ENCODE results near the gene EDC3. TPM values are rescaled to one million over a fixed set of nuclear protein-coding genes. Genes with fewer than 3 reads are reported as not detected.
"Not testable (repeated sequence)": the region's sequence is repeated elsewhere in the genome, so short reads cannot be mapped to it uniquely, and the experiment has no call there.

The EDC3 gene
- total RNA-seq, 1 experiment from 2014 or later, result 62.6 TPM

DNA sequence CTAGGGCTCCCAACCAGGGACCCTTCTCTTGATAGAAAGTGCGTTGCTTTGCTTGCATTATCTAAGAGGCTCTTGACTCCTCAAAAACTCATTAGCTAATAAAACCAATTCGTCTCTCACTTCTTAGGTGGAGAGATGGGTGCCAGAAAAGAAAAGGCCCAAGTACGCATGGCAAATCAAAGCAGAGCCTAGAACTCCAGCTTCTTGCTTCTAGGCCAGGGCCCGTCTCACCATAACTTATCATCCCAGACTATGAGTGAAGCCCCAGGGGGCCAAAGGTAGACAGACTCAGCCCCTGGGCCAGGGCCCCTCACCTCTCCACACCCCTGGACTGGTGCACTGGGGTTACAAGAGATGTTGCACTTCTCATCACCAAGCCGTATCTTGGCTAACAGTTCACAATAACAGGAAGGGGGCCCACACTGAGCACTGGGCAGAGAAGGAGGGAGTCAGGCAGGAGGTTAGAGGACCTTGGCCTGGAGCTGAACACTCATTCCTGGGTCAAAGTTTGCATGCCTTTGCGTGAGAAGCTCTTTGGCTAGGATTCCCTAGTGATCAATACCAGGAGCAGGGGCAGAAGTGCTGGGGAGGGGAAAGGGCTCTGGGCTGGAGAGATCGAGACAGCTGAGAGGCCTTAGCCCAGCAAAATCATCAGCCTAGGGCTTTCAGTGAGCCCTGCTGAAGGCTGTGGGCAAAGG lies 34.9 kb upstream of the EDC3 start:
- ChIA-PET CTCF (interaction anchor here (0.6 to 0.9 kb wide), 2 partner anchors 40 to 779 kb away, joined by 3 read pairs; no protein-coding TSS in a partner anchor), POLR2A (ENCODE audit: low non-redundant PET) (no interaction called here)
- Histone ChIP-seq H3K4me1 (ENCODE audit: insufficient read depth, low read length, poor library complexity, severe bottlenecking) (peaks cover 6% of the 10 kb centered on the region), H3K4me3 (ENCODE audit: low read depth, low read length, poor library complexity, severe bottlenecking) (no peak overlapping the region), H3K27ac (ENCODE audit: low read depth, low read length, poor library complexity, severe bottlenecking) (no peak overlapping the region), H3K9me3 (ENCODE audit: low read depth, low read length, poor library complexity, severe bottlenecking) (no peaks in the 10 kb centered on the region), H3K27me3 (replicated peaks; ENCODE audit: insufficient read depth, low read depth, low read length, poor library complexity) (peaks cover 21% of the 10 kb centered on the region), H3K36me3 (ENCODE audit: insufficient read depth, low read length, poor library complexity, severe bottlenecking) (no peaks in the 10 kb centered on the region)
- no TSS peak for BruUV-seq (replicated peaks)
- no peak for DNase-seq (ENCODE audit: low spot score)
- TF ChIP-seq, protein P1, sequence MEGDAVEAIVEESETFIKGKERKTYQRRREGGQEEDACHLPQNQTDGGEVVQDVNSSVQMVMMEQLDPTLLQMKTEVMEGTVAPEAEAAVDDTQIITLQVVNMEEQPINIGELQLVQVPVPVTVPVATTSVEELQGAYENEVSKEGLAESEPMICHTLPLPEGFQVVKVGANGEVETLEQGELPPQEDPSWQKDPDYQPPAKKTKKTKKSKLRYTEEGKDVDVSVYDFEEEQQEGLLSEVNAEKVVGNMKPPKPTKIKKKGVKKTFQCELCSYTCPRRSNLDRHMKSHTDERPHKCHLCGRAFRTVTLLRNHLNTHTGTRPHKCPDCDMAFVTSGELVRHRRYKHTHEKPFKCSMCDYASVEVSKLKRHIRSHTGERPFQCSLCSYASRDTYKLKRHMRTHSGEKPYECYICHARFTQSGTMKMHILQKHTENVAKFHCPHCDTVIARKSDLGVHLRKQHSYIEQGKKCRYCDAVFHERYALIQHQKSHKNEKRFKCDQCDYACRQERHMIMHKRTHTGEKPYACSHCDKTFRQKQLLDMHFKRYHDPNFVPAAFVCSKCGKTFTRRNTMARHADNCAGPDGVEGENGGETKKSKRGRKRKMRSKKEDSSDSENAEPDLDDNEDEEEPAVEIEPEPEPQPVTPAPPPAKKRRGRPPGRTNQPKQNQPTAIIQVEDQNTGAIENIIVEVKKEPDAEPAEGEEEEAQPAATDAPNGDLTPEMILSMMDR (conservative IDR thresholded peaks at IDR 0.05; ENCODE audit: low read depth, low read length), result no peak
- no peak for TF ChIP-seq EZH2 (IDR thresholded peaks at IDR 0.05; ENCODE audit: borderline replicate concordance, low read depth, low read length, poor library complexity, severe bottlenecking)
- intact Hi-C loops (cut with micrococcal nuclease; ENCODE audit: unreplicated experiment), result no loop called here

DNA sequence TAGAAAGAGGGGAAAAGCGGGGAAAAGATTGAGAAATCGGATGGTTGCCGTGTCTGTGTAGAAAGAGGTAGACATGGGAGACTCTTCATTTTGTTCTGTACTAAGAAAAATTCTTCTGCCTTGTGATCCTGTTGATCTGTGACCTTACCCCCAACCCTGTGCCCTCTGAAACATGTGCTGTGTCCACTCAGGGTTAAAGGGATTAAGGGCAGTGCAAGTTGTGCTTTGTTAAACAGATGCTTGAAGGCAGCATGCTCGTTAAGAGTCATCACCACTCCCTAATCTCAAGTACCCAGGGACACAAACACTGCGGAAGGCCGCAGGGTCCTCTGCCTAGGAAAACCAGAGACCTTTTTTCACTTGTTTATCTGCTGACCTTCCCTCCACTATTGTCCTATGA lies 33.5 kb upstream of the EDC3 start:
- CTCF ChIA-PET; BruUV-seq (replicated peaks): not testable (repeated sequence)

DNA sequence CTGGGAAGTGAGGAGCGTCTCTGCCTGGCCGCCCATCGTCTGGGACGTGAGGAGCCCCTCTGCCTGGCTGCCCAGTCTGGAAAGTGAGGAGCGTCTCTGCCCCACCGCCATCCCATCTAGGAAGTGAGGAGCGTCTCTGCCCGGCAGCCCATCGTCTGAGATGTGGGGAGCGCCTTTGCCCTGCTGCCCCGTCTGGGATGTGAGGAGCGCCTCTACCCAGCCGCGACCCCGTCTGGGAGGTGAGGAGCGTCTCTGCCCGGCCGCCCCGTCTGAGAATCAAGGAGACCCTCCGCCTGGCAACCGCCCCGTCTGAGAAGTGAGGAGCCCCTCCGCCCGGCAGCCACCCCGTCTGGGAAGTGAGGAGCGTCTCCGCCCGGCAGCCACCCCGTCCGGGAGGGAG lies 32.9 kb upstream of the EDC3 start:
- BruUV-seq (replicated peaks); POLR2A ChIA-PET (ENCODE audit: low non-redundant PET); H3K27ac ChIP-seq (ENCODE audit: low read depth, low read length, poor library complexity, severe bottlenecking); H3K9me3 ChIP-seq (ENCODE audit: low read depth, low read length, poor library complexity, severe bottlenecking); H3K4me3 ChIP-seq (ENCODE audit: low read depth, low read length, poor library complexity, severe bottlenecking); H3K4me1 ChIP-seq (ENCODE audit: insufficient read depth, low read length, poor library complexity, severe bottlenecking); CTCF ChIA-PET; intact Hi-C loops (cut with micrococcal nuclease; ENCODE audit: unreplicated experiment); DNase-seq (ENCODE audit: low spot score); H3K36me3 ChIP-seq (ENCODE audit: insufficient read depth, low read length, poor library complexity, severe bottlenecking): not testable (repeated sequence)
- peaks cover 13% of the 10 kb centered on the region for H3K27me3 ChIP-seq (replicated peaks; ENCODE audit: insufficient read depth, low read depth, low read length, poor library complexity)

More for the DNA sequence above, 33.5 kb upstream of the EDC3 start:
- H3K36me3 ChIP-seq (ENCODE audit: insufficient read depth, low read length, poor library complexity, severe bottlenecking); DNase-seq (ENCODE audit: low spot score); intact Hi-C loops (cut with micrococcal nuclease; ENCODE audit: unreplicated experiment); H3K4me1 ChIP-seq (ENCODE audit: insufficient read depth, low read length, poor library complexity, severe bottlenecking); H3K4me3 ChIP-seq (ENCODE audit: low read depth, low read length, poor library complexity, severe bottlenecking); H3K9me3 ChIP-seq (ENCODE audit: low read depth, low read length, poor library complexity, severe bottlenecking); H3K27ac ChIP-seq (ENCODE audit: low read depth, low read length, poor library complexity, severe bottlenecking); POLR2A ChIA-PET (ENCODE audit: low non-redundant PET): not testable (repeated sequence)
- peaks cover 14% of the 10 kb centered on the region for H3K27me3 ChIP-seq (replicated peaks; ENCODE audit: insufficient read depth, low read depth, low read length, poor library complexity)

DNA sequence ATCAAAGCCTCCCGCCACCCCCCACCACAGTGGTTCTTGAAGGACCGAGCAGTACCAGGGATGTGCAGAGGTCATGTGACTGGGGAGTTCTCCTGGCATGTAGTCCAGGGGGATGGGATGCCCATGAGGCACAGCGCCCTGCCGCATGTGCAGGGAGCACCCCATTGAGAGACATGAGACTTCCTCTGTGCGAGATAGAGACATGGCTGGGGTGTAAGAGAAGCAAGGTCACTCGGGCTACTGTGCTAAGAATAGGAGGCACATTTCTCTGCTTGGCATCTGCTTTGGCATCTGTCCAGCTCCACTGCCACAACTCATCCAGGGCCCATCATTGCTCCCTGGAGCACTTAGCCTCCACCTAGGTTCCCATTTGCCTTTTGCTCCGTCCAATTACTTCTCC lies 31.9 kb upstream of the EDC3 start:
- no peak for DNase-seq (ENCODE audit: low spot score)
- ChIA-PET CTCF (no interaction called here), POLR2A (ENCODE audit: low non-redundant PET) (no interaction called here)
- H3K9me3 ChIP-seq (ENCODE audit: low read depth, low read length, poor library complexity, severe bottlenecking), result no peaks in the 10 kb centered on the region
- H3K36me3 ChIP-seq (ENCODE audit: insufficient read depth, low read length, poor library complexity, severe bottlenecking), result no peaks in the 10 kb centered on the region
- H3K27me3 ChIP-seq (replicated peaks; ENCODE audit: insufficient read depth, low read depth, low read length, poor library complexity), result peaks cover 13% of the 10 kb centered on the region
- intact Hi-C loops (cut with micrococcal nuclease; ENCODE audit: unreplicated experiment), result no loop called here
- no TSS peak for BruUV-seq (replicated peaks)
- H3K27ac ChIP-seq (ENCODE audit: low read depth, low read length, poor library complexity, severe bottlenecking), result no peak overlapping the region
- no peak overlapping the region for H3K4me3 ChIP-seq (ENCODE audit: low read depth, low read length, poor library complexity, severe bottlenecking)
- no peak for TF ChIP-seq EZH2 (IDR thresholded peaks at IDR 0.05; ENCODE audit: borderline replicate concordance, low read depth, low read length, poor library complexity, severe bottlenecking)
- TF ChIP-seq, protein P1 (conservative IDR thresholded peaks at IDR 0.05; ENCODE audit: low read depth, low read length), result no peak
- H3K4me1 ChIP-seq (ENCODE audit: insufficient read depth, low read length, poor library complexity, severe bottlenecking), result peaks cover 8% of the 10 kb centered on the region

Data from A673 (cell line).